Measurements from ENCODE around the gene UBR7.
"Not testable (repeated sequence)": the region's sequence is repeated elsewhere in the genome, so short reads cannot be mapped to it uniquely, and the experiment has no call there.

Gene UBR7

GRCh38 chr14:93206793-93207467 is at the start of gene UBR7, which contains the start of gene GON7:
Gene UBR7 (plus strand): TSS chr14:93207256. CDS start chr14:93207292, 36 bp downstream.
Gene GON7 (minus strand): TSS chr14:93207065. CDS start chr14:93207037, 28 bp downstream.
- DNase-seq = peak; percentile 98

GRCh38 chr14:93158349-93158748 is 48.7 kb upstream of the UBR7 start:
- not testable (repeated sequence) for DNase-seq

GRCh38 chr14:93159625-93160352 is 47.3 kb upstream of the UBR7 start:
- DNase-seq = not testable (repeated sequence)

- DNase-seq = peak; percentile 21
Observed at GRCh38 chr14:93160353-93160801, 46.7 kb upstream of the UBR7 start.

- DNase-seq = no peak
Observed at GRCh38 chr14:93161411-93161940, 45.6 kb upstream of the UBR7 start.

- no peak for DNase-seq
Observed at GRCh38 chr14:93163564-93163963, 43.5 kb upstream of the UBR7 start.

GRCh38 chr14:93165271-93166265 is 41.5 kb upstream of the UBR7 start:
- DNase-seq = not testable (repeated sequence)

- not testable (repeated sequence) for DNase-seq
Observed at GRCh38 chr14:93168610-93169009, 38.4 kb upstream of the UBR7 start.

- not testable (repeated sequence) for DNase-seq
Observed at GRCh38 chr14:93169619-93170018, 37.4 kb upstream of the UBR7 start.

GRCh38 chr14:93170141-93170540 is 36.9 kb upstream of the UBR7 start:
- DNase-seq = not testable (repeated sequence)

GRCh38 chr14:93171376-93171775 is 35.7 kb upstream of the UBR7 start:
- DNase-seq = no peak

GRCh38 chr14:93173943-93174395 is 33.1 kb upstream of the UBR7 start:
- DNase-seq = no peak

GRCh38 chr14:93174731-93175130 is 32.3 kb upstream of the UBR7 start:
- DNase-seq = not testable (repeated sequence)

- DNase-seq = no peak
Observed at GRCh38 chr14:93175492-93175891, 31.6 kb upstream of the UBR7 start.

GRCh38 chr14:93183596-93184317 is 23.3 kb upstream of the UBR7 start:
- DNase-seq = no peak

GRCh38 chr14:93184391-93185348 is 22.4 kb upstream of the UBR7 start, which contains the start of the genes LYSET and MOAP1:
Gene LYSET (plus strand): TSS chr14:93185317. CDS start chr14:93185406, 89 bp downstream.
Gene MOAP1 (minus strand): TSS chr14:93184897. CDS start chr14:93184242, 655 bp downstream.
- DNase-seq = peak; percentile 93

GRCh38 chr14:93185349-93185720 is 21.7 kb upstream of the UBR7 start:
- no peak for DNase-seq

- DNase-seq = peak; percentile 91
Observed at GRCh38 chr14:93186466-93186865, 20.6 kb upstream of the UBR7 start.

GRCh38 chr14:93186956-93187355 is 20.1 kb upstream of the UBR7 start:
- DNase-seq = no peak

GRCh38 chr14:93195316-93195999 is 11.6 kb upstream of the UBR7 start:
- DNase-seq = no peak
